PC-9 (cell line): ENCODE data around the gene NTMT1. TPM values are rescaled to one million over a fixed set of nuclear protein-coding genes. Genes with fewer than 3 reads are reported as not detected.

ENCODE experiments used
- BruUV-seq: library from RNA; stranded (reverse); fragments of 400-500 nt; replicated peaks from 2 replicates; lab custom pipeline; 2021; lab: Mats Ljungman, UMichigan
- CTCF ChIA-PET: fragments of 300-600 bp; sonication (Branson Sonifier 250); formaldehyde crosslinking; loops from one replicate; lab custom pipeline; 2022; ENCODE audit warnings: antibody characterized with exemption; lab: Charles Lee
- POLR2A ChIA-PET: fragments of 300-600 bp; sonication (Branson Sonifier 250); formaldehyde crosslinking; loops from one replicate; lab custom pipeline; 2022; ENCODE audit warnings: antibody characterized with exemption; ENCODE audit not compliant: unreplicated experiment; lab: Charles Lee
- DNase-seq, 2 experiments: peaks; one replicate each; pipeline versions ENCODE4 v3.0.0 to v3.0.0-alpha.2; 2015 to 2022; ENCODE audit warnings: mixed read lengths in 1 of 2
- H2AFZ ChIP-seq: fragments of 200-600 bp; sonication (generic); 2 replicates; pipeline ENCODE4 v1.8.1; 2017; ENCODE audit warnings: antibody characterized with exemption
- H3F3A ChIP-seq: fragments of 200-600 bp; sonication (generic); 2 replicates; pipeline ENCODE4 v1.8.1; 2017; ENCODE audit warnings: antibody characterized with exemption, mild to moderate bottlenecking, low read depth; ENCODE audit not compliant: insufficient read depth
- H3K27ac ChIP-seq: fragments of 200-600 bp; sonication (generic); 2 replicates; pipeline ENCODE4 v1.6.1; 2016; ENCODE audit warnings: mixed run types
- H3K27me3 ChIP-seq: fragments of 200-600 bp; sonication (generic); 2 replicates; pipeline ENCODE4 v1.6.1; 2016; ENCODE audit warnings: low read depth, mixed run types; ENCODE audit not compliant: insufficient read depth
- H3K36me3 ChIP-seq: fragments of 200-600 bp; sonication (generic); 2 replicates; pipeline ENCODE4 v1.6.1; 2016; ENCODE audit warnings: low read depth, mixed run types
- H3K4me1 ChIP-seq: fragments of 200-600 bp; sonication (generic); replicated peaks from 2 replicates; pipeline ENCODE4 v1.6.1; 2016; ENCODE audit warnings: mixed run types; ENCODE audit not compliant: insufficient read depth
- H3K4me2 ChIP-seq: fragments of 200-600 bp; sonication (generic); 2 replicates; pipeline ENCODE4 v1.6.1; 2017; ENCODE audit warnings: mixed run types
- H3K4me3 ChIP-seq: fragments of 200-600 bp; sonication (generic); 2 replicates; pipeline ENCODE4 v1.6.1; 2016; ENCODE audit warnings: mixed run types
- H3K79me2 ChIP-seq: fragments of 200-600 bp; sonication (generic); 2 replicates; pipeline ENCODE4 v1.6.1; 2017; ENCODE audit warnings: low read depth, mixed run types
- H3K9me2 ChIP-seq: fragments of 200-600 bp; sonication (generic); 2 replicates; pipeline ENCODE4 v1.8.1; 2017; ENCODE audit warnings: mild to moderate bottlenecking; ENCODE audit not compliant: insufficient read depth
- H3K9me3 ChIP-seq: fragments of 200-600 bp; sonication (generic); 2 replicates; pipeline ENCODE4 v1.8.1; 2016; ENCODE audit warnings: low read depth; ENCODE audit not compliant: insufficient read depth
- H4K20me1 ChIP-seq: fragments of 200-600 bp; sonication (generic); 2 replicates; pipeline ENCODE4 v1.8.1; 2017; ENCODE audit not compliant: insufficient read depth
- CTCF ChIP-seq: fragments of 200-600 bp; sonication (generic); conservative IDR thresholded peaks from 2 replicates; pipeline ENCODE4 v1.6.1; 2017; ENCODE audit warnings: mixed run types, antibody characterized with exemption, mild to moderate bottlenecking, moderate library complexity
- EZH2 ChIP-seq: fragments of 200-600 bp; sonication (generic); IDR thresholded peaks from 2 replicates; pipeline ENCODE4 v1.8.0; 2017; ENCODE audit warnings: antibody characterized with exemption, low read depth
- intact Hi-C: fragments of 100-400 bp; cut with micrococcal nuclease; formaldehyde crosslinking; loops from one replicate; pipeline ENCODE4 v1.10.0; 2022; ENCODE audit not compliant: unreplicated experiment
- total RNA-seq: library from RNA; stranded (reverse); gene quantifications from 2 replicates; pipeline ENCODE4 v1.2.3, GENCODE V29; 2021

Gene NTMT1
- total RNA-seq, 1 experiment from 2014 or later, result 52.5 TPM

DNA sequence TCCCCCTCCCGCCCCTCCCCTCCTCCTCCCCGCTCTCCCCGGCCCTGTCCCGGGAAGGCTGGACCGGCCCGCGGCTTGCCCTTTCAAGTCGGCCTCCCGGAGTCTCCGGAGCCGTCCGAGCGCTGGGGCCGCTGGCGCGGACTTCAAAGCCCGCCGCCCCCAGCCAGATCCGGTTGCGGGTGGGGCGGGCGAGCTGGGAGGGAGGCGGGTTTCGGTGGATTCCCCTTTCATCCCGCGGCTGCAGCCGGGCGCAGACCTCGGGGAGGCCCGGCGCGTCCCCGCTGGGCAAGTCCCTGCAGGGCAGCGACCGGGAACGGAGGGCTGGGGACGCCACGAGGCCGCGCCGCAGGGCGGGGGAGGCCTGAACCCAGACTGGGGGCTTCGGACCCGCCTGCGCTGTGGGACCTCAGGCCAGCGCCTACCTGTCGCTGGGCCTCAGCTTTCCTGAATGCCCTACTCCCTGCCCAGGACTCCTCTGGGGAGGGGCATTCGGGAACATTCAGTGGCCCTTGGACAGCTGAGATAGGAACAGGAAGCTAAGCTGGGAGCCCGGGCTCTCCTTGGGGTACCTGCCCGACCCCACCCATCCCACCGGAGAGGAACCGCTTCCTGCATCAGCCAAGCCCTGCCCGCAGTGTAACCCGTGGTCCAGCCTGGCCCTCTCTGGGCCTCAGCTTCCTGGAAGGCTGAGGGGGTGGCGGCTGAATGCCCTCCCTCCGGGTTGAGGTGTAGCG, 28.4 kb upstream of the NTMT1 start:
- H3K27me3 ChIP-seq, result no peaks in the 10 kb centered on the region
- peaks cover 22% of the 10 kb centered on the region; the same call in 1 of the 2 replicates for H3F3A ChIP-seq
- no peaks in the 10 kb centered on the region for H3K9me2 ChIP-seq
- no peaks in the 10 kb centered on the region for H4K20me1 ChIP-seq
- TSS peak; percentile 59 for BruUV-seq
- H3K4me2 ChIP-seq, result peak overlapping the region; percentile 81
- no peaks in the 10 kb centered on the region for H3K9me3 ChIP-seq
- peak overlapping the region; percentile 70 for H3K4me3 ChIP-seq
- ChIA-PET CTCF (interaction anchor here (0.7 to 0.8 kb wide), 2 partner anchors 11 to 227 kb away, joined by 3 to 4 read pairs; no protein-coding TSS in a partner anchor), POLR2A (interaction anchor here (0.6 to 1.8 kb wide), 5 partner anchors 27 to 221 kb away, joined by 3 to 14 read pairs (median 4); no protein-coding TSS in a partner anchor)
- peak overlapping the region; percentile 91 for H2AFZ ChIP-seq
- peak in 1 of 2 experiments; percentile 77 for DNase-seq
- H3K27ac ChIP-seq, result peak overlapping the region; percentile 58
- intact Hi-C loops, result loop anchor here (1.0 kb wide), 1 partner anchor 28 kb away; no protein-coding TSS in a partner anchor
- no peaks in the 10 kb centered on the region for H3K36me3 ChIP-seq
- TF ChIP-seq CTCF (no peak), EZH2 (no peak)
- no peaks in the 10 kb centered on the region for H3K79me2 ChIP-seq
- H3K4me1 ChIP-seq, result peaks cover 34% of the 10 kb centered on the region

GRCh38 chr9:129598089-129598596, 27.8 kb upstream of the NTMT1 start:
- Histone ChIP-seq H3K27ac (peak overlapping the region; percentile 58), H3K9me2 (no peaks in the 10 kb centered on the region), H3K27me3 (no peaks in the 10 kb centered on the region), H4K20me1 (no peaks in the 10 kb centered on the region), H3K4me3 (peak overlapping the region; percentile 70; the same call in 1 of the 2 replicates), H3K79me2 (no peaks in the 10 kb centered on the region), H3K36me3 (no peaks in the 10 kb centered on the region), H3F3A (peaks cover 22% of the 10 kb centered on the region; the same call in 1 of the 2 replicates), H3K9me3 (no peaks in the 10 kb centered on the region), H3K4me2 (peak overlapping the region; percentile 81), H3K4me1 (peaks cover 34% of the 10 kb centered on the region), H2AFZ (peak overlapping the region; percentile 91)
- ChIA-PET CTCF (interaction anchor here (0.7 to 0.8 kb wide), 2 partner anchors 10 to 228 kb away, joined by 3 to 4 read pairs; no protein-coding TSS in a partner anchor), POLR2A (interaction anchor here (0.6 to 1.3 kb wide), 3 partner anchors 89 to 221 kb away, joined by 3 to 7 read pairs (median 4); no protein-coding TSS in a partner anchor)
- peak in 1 of 2 experiments; percentile 57 for DNase-seq
- TF ChIP-seq CTCF, result no peak
- no peak for TF ChIP-seq EZH2
- intact Hi-C loops, result no loop called here
- BruUV-seq, result TSS peak; percentile 81

GRCh38 chr9:129601082-129601674, 24.8 kb upstream of the NTMT1 start:
- no peaks in the 10 kb centered on the region for H3K27me3 ChIP-seq
- no peak overlapping the region for H3K4me3 ChIP-seq
- H4K20me1 ChIP-seq, result no peaks in the 10 kb centered on the region
- no TSS peak for BruUV-seq
- H3K9me3 ChIP-seq, result no peaks in the 10 kb centered on the region
- no peaks in the 10 kb centered on the region for H3K36me3 ChIP-seq
- H3K9me2 ChIP-seq, result no peaks in the 10 kb centered on the region
- ChIA-PET POLR2A (interaction anchor here (0.6 kb wide), 1 partner anchor 1226 kb away, joined by 9 read pairs; no protein-coding TSS in a partner anchor), CTCF (interaction anchor here (0.5 kb wide), 1 partner anchor 140 kb away, joined by 4 read pairs; no protein-coding TSS in a partner anchor)
- H2AFZ ChIP-seq, result no peak overlapping the region
- no peaks in the 10 kb centered on the region for H3K79me2 ChIP-seq
- no peak for DNase-seq
- H3F3A ChIP-seq, result peaks cover 26% of the 10 kb centered on the region; the same call in 1 of the 2 replicates
- no peak overlapping the region for H3K4me2 ChIP-seq
- H3K4me1 ChIP-seq, result peaks cover 34% of the 10 kb centered on the region
- H3K27ac ChIP-seq, result no peak overlapping the region
- TF ChIP-seq CTCF (no peak), EZH2 (no peak)
- intact Hi-C loops, result no loop called here
